Pancreas (tissue), 10 donors: ENCODE measurements around the gene MECP2. TPM values are rescaled to one million over a fixed set of nuclear protein-coding genes. Genes with fewer than 3 reads are reported as not detected.
"Not testable (repeated sequence)": the region's sequence is repeated elsewhere in the genome, so short reads cannot be mapped to it uniquely, and the experiment has no call there.

ENCODE experiments used
- ATAC-seq, 4 donors: fragments of 200-7000 bp; cut with Tn5 transposase; one replicate each; pipeline versions ENCODE4 v1.8.0 to v1.9.1; 2020; ENCODE audit warnings: mild to moderate bottlenecking in 4 of 4, moderate library complexity in 4 of 4
- DNase-seq, 6 donors: peaks; one replicate each; pipeline ENCODE4 v3.0.0-alpha.2; 2020
- FAIRE-seq: peaks from 2 replicates; lab custom pipeline; 2012; peaks lifted over from hg19 to GRCh38; lab: Jason Lieb, UNC
- H3K27ac ChIP-seq, 4 donors: fragments of 200-600 bp; sonication (generic); 1 replicate in 3 of 4; 2 replicates in 1 of 4; pipeline versions ENCODE4 v1.5.0 to v1.8.0; 2020
- H3K27me3 ChIP-seq, 4 donors: fragments of 200-600 bp; one replicate each; pipeline ENCODE4 v1.8.0; 2021
- H3K36me3 ChIP-seq, 3 donors: fragments of 200-600 bp; sonication (generic) in 1 of 3; one replicate each; pipeline versions ENCODE4 v1.5.0 to v1.8.0; 2020 to 2021
- H3K4me1 ChIP-seq, 3 donors: fragments of 200-600 bp; one replicate each; pipeline ENCODE4 v1.8.0; 2021
- H3K4me3 ChIP-seq, 4 donors: fragments of 200-600 bp; sonication (generic) in 2 of 4; one replicate each; pipeline versions ENCODE4 v1.5.0 to v1.8.0; 2020 to 2021
- H3K9me3 ChIP-seq, 4 donors: fragments of 200-600 bp; one replicate each; pipeline ENCODE4 v1.8.0; 2021
- WGBS, 2 donors: extraction: QIAGEN DNeasy Blood & Tissue Kit; methylation state at CpG; one replicate each; pipeline ENCODE4 v1.1.7; 2013; 5-methylcytosine and 5-hydroxymethylcytosine counted together
- intact Hi-C, 3 donors: fragments of 100-400 bp; cut with DNase I; formaldehyde crosslinking; loops; one replicate each; pipeline versions ENCODE4 v1.11.1 to v1.14.2; 2022
- polyA plus RNA-seq, 2 donors: library from polyadenylated mRNA; stranded (reverse); fragments of 200-250 nt; gene quantifications; one replicate each; pipeline ENCODE4 v1.2.3, GENCODE V29; 2013
- total RNA-seq, 6 donors: library from RNA; stranded (reverse); fragmentation: NEBNext Ultra II Directional in 4 of 6; extraction: Animal tissue kit (Norgen Biotek cat#: 25700) in 4 of 6; gene quantifications; one replicate each; pipeline versions ENCODE4 v1.2.1 to v1.2.4, GENCODE V29; 2021 to 2023
- TF ChIP-seq, protein P1 (sequence below), 4 donors: fragments of 200-600 bp; sonication (generic) in 3 of 4; IDR thresholded peaks; one replicate each; pipeline versions ENCODE4 v1.5.0 to v1.8.0; 2021; ENCODE audit warnings: antibody characterized with exemption in 4 of 4
- donor health status: healthy with polysubstance abuse.
- donor health status: DM: no; HTN: no; CAD: no; lungs with moderate emphysema.
- donor health status: DM: no; HTN: no; CAD: no.
- donor health status: control.
- donor health status: control.
- donor health status: Bipolar disorder and iron deficiency.
- donor health status: DM: yes; HTN: yes; CAD: no.
- donor health status: DM: no; HTN: no; CAD: no.
- donor health status: DM: no; HTN: no; CAD: no.
- donor health status: DM: yes; HTN: yes; CAD: no.

MECP2 gene
- 10 to 100 TPM; 21.3 to 30.8 (median 23.6) TPM for total RNA-seq
- polyA plus RNA-seq = 10 to 100 TPM; 17.7 to 19.5 TPM

DNA sequence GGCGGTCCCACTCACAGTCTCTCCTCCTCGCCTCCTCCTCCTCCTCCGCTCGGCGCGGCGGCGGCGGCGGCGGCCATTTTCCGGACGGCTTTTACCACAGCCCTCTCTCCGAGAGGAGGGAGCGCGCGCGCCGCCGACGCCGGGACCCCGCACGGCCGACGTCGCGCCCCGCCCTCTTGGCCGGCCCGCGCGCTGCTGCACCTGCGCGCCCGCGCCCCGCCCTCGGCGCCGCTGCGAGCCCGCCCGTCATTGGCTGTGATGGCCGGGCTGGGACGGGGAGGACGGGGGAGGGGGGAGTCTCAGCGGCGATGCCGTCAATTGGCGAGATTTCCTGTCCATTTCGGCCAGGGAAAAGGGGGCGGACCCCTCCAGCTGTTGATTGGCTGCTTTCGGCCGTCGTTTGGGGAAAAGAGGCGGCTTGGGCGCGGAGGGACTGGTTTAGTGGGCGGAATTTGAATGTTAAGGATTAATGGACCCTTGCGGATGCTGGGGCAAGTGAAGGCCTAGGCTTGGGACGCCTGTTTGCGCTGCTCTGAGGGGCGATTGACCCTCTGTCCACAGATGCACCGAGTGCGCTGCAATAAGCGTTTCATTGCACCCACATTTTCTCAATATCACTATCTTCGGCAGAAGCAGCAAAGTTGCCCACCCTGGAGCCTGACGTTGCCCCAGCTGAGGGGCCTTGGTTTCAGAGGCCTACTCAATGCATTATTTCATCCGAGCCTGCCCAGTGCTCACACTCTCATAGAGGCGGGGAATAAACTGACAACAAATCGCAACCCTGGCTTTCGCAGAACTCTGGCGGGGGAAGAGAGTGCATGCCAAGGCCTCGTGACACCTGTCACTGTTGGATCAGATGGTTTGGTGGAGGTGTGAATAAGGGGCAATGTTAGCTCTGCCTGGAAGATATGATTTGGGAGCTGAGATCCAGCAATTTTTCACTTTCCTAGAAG, at the start of gene MECP2:
Gene MECP2 (minus strand): TSS at position 129 of the 953 bp plus-strand sequence.
- H3K4me1 ChIP-seq = peaks cover 0 to 13% (median 0%) of the 10 kb centered on the region in 3 donors
- ATAC-seq (peak; percentile 88 to 94 (median 92)), DNase-seq (peak; percentile 90 to 94 (median 92)), FAIRE-seq (no peak)
- intact Hi-C loops = no loop called here
- H3K9me3 ChIP-seq = no peaks in the 10 kb centered on the region
- TF ChIP-seq, protein P1, sequence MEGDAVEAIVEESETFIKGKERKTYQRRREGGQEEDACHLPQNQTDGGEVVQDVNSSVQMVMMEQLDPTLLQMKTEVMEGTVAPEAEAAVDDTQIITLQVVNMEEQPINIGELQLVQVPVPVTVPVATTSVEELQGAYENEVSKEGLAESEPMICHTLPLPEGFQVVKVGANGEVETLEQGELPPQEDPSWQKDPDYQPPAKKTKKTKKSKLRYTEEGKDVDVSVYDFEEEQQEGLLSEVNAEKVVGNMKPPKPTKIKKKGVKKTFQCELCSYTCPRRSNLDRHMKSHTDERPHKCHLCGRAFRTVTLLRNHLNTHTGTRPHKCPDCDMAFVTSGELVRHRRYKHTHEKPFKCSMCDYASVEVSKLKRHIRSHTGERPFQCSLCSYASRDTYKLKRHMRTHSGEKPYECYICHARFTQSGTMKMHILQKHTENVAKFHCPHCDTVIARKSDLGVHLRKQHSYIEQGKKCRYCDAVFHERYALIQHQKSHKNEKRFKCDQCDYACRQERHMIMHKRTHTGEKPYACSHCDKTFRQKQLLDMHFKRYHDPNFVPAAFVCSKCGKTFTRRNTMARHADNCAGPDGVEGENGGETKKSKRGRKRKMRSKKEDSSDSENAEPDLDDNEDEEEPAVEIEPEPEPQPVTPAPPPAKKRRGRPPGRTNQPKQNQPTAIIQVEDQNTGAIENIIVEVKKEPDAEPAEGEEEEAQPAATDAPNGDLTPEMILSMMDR (IDR thresholded peaks at IDR 0.05) = no peak
- H3K36me3 ChIP-seq = no peaks in the 10 kb centered on the region
- H3K4me3 ChIP-seq = peak within 1 kb of the TSS; percentile 41 to 63 (median 56)
- peaks cover 0 to 8% (median 0%) of the 10 kb centered on the region in 4 donors for H3K27me3 ChIP-seq
- WGBS, 2 donors = 2 to 23% methylated on average over 67 to 73 of the region's 75 CpGs
- peak within 1 kb of the TSS; percentile 55 to 93 (median 86) for H3K27ac ChIP-seq

DNA sequence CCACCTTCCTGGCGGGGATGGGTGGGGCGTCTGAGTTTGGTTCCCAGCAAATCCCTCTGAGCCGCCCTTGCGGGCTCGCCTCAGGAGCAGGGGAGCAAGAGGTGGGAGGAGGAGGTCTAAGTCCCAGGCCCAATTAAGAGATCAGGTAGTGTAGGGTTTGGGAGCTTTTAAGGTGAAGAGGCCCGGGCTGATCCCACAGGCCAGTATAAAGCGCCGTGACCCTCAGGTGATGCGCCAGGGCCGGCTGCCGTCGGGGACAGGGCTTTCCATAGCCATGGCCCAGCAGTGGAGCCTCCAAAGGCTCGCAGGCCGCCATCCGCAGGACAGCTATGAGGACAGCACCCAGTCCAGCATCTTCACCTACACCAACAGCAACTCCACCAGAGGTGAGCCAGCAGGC, 46.5 kb upstream of the MECP2 start, which contains the start of gene OPN1LW:
Gene OPN1LW (plus strand): TSS at position 234 of the 400 bp plus-strand sequence. CDS start 41 bp downstream, at position 275.
- H3K27me3 ChIP-seq, H3K36me3 ChIP-seq, H3K9me3 ChIP-seq, FAIRE-seq, intact Hi-C loops, H3K4me3 ChIP-seq, ATAC-seq, H3K4me1 ChIP-seq, H3K27ac ChIP-seq: not testable (repeated sequence)
- 88 to 92% methylated on average over 12 to 13 of the region's 15 CpGs for WGBS, 2 donors
- DNase-seq = peak in 1 of 6 donors; percentile 46

DNA sequence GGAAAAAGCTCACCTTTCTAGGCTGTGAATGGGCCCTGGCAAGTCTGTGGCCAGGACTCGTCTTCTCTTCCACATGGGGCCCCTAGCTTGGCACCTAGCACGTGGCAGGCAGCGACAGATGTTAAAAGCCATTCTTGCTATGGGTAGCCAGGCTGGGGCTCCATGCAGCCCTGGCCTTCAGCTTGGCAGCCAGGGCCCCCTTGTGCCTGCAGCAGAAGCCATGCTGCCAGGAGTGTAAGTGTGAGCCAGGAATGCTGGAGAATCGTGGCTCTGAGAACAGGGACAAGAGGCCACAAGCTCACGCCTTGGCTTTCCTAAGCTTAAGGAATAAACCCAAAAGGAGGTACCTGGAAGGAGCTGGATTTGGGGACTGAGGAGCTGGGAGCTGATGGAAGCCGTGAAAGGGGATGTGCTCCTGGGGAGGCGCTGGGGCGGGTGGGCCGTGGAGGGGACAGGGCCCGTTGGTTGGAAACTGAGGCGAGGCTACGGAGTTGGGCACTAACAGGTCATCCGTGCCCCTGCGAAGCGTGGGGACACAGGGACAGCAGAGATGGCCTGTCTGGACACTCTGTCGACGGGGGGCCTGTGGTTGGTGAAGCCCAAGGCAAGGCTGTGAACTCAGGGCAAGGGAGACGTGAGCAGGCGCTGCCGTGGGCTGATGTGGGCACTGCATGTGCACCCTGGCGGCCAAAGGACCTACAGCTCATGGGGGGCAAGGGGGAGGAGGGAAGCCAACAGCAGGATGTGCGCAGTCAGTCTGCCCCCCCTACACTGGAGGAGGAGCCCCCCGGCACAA, 45.6 kb upstream of the MECP2 start:
- no peak overlapping the region for H3K27ac ChIP-seq
- WGBS, 2 donors = 86 to 88% methylated on average over 23 of the region's 23 CpGs
- no peaks in the 10 kb centered on the region for H3K36me3 ChIP-seq
- intact Hi-C loops = no loop called here
- ATAC-seq (no peak), FAIRE-seq (no peak), DNase-seq (peak in 1 of 6 donors; percentile 56)
- H3K27me3 ChIP-seq = no peaks in the 10 kb centered on the region
- TF ChIP-seq, protein P1 (IDR thresholded peaks at IDR 0.05) = no peak
- H3K4me1 ChIP-seq = no peaks in the 10 kb centered on the region
- H3K9me3 ChIP-seq = no peaks in the 10 kb centered on the region
- no peak overlapping the region for H3K4me3 ChIP-seq

DNA sequence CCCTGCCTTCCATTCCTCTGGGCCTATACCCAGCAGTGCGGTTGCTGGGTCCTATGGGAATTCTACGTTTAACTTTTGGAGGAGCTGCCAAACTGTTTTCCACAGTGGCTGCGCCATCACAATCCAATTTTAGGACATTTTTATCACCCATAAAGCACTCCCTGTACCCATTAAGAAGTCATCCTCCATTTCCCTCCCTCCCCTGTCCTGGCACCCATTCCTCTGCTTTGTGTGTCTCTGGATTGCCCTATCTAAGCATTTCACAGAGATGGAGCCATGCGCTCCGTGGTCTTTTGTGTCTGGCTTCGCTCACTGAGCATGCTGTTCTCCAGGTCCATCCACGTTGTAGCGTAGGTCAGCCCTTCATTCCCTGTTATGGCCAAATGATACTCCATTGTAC, 44.9 kb upstream of the MECP2 start:
- Histone ChIP-seq H3K9me3 (no peaks in the 10 kb centered on the region), H3K4me1 (no peaks in the 10 kb centered on the region), H3K36me3 (no peaks in the 10 kb centered on the region), H3K27ac (no peak overlapping the region), H3K4me3 (no peak overlapping the region), H3K27me3 (no peaks in the 10 kb centered on the region)
- FAIRE-seq (no peak), DNase-seq (no peak), ATAC-seq (no peak)
- 86 to 93% methylated on average over 8 of the region's 8 CpGs for WGBS, 2 donors
- TF ChIP-seq, protein P1 (IDR thresholded peaks at IDR 0.05) = no peak
- intact Hi-C loops = no loop called here

DNA sequence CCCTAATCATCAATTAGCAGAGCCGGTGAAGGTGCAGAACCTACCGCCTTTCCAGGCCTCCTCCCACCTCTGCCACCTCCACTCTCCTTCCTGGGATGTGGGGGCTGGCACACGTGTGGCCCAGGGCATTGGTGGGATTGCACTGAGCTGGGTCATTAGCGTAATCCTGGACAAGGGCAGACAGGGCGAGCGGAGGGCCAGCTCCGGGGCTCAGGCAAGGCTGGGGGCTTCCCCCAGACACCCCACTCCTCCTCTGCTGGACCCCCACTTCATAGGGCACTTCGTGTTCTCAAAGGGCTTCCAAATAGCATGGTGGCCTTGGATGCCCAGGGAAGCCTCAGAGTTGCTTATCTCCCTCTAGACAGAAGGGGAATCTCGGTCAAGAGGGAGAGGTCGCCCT, 43.2 kb upstream of the MECP2 start:
- Histone ChIP-seq H3K4me3 (no peak overlapping the region), H3K27ac (no peak overlapping the region), H3K27me3 (peaks cover 0 to 10% (median 0%) of the 10 kb centered on the region in 4 donors), H3K9me3 (no peaks in the 10 kb centered on the region), H3K36me3 (no peaks in the 10 kb centered on the region), H3K4me1 (no peaks in the 10 kb centered on the region)
- intact Hi-C loops = no loop called here
- FAIRE-seq = no peak
- ATAC-seq = no peak
- peak in 1 of 6 donors; percentile 45 for DNase-seq
- TF ChIP-seq, protein P1 (IDR thresholded peaks at IDR 0.05) = no peak
- WGBS, 2 donors = 75 to 78% methylated on average over 10 of the region's 10 CpGs
